ENCODE data around the gene ZDHHC5. TPM values are rescaled to one million over a fixed set of nuclear protein-coding genes. Genes with fewer than 3 reads are reported as not detected.

ZDHHC5 gene
- total RNA-seq, 1 experiment from 2014 or later: 64.1 TPM

DNA sequence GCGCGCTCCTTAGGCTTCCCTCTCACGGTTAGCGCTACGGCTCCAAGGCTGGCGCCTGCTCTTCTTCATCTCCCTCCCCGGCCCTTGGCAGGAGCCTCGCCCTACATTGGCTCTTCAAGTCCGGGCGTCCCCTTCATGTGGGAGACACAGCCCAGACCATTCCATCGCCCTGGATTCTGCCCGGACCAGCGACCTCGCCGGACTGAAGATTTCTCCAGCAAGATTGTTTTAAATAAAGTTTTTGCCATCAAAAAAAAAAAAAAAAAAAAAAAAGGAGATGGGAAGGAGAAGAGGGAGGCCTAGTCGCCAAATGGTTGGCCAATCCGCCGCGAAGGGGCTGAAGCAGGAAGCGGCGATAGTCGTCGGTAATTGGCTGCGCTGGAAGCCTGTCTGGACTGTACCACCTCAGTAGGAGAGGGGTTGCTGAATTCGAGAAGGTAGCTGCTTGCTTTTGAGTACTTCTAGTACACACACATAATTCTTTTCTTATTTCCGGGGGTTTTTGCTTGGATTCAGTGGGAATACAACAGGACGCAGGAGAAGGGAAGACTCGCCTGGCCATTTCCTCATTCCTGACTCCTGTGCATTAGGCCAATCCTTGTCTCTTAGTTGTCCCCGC, 688 bp upstream of the ZDHHC5 start (continued):
- TF ChIP-seq, protein P1, sequence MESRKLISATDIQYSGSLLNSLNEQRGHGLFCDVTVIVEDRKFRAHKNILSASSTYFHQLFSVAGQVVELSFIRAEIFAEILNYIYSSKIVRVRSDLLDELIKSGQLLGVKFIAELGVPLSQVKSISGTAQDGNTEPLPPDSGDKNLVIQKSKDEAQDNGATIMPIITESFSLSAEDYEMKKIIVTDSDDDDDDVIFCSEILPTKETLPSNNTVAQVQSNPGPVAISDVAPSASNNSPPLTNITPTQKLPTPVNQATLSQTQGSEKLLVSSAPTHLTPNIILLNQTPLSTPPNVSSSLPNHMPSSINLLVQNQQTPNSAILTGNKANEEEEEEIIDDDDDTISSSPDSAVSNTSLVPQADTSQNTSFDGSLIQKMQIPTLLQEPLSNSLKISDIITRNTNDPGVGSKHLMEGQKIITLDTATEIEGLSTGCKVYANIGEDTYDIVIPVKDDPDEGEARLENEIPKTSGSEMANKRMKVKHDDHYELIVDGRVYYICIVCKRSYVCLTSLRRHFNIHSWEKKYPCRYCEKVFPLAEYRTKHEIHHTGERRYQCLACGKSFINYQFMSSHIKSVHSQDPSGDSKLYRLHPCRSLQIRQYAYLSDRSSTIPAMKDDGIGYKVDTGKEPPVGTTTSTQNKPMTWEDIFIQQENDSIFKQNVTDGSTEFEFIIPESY (IDR thresholded peaks at IDR 0.05; ENCODE audit: extremely low read depth, insufficient replicate concordance, low read length): peak; percentile 81

DNA sequence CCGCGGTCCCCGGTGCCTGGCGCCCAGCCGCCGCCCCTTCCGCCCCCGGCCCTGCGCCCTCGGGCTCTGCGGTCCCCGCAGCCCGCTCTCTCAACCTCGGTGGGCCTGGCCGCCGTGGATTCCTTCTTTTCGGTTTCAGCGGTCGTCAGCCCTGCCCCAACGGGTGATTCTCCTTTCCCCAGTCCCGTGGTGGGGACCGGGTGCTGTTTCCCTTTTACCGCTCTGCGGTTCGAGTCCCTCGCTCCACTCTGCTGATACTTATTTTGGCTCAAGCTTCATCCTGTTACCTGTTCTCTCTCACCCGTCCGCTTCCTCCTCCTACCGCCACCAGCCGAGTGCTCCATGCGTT, 494 bp downstream of the ZDHHC5 start:
- CTCF ChIA-PET: interaction anchor here (0.9 kb wide), 1 partner anchor 323 kb away, joined by 3 read pairs; no protein-coding TSS in a partner anchor
- Histone ChIP-seq H3K4me2 (ENCODE audit: low read length) (peak overlapping the region; percentile 76), H3K27ac (ENCODE audit: low read depth, low read length) (peak overlapping the region; percentile 93), H3K27me3 (ENCODE audit: insufficient read depth, low read length) (no peaks in the 10 kb centered on the region), H3K79me2 (ENCODE audit: insufficient read depth, low read length) (peaks cover 54% of the 10 kb centered on the region), H3K4me3 (replicated peaks in 1 of 2; ENCODE audit: low read depth in 1 of 2, low read length in 2 of 2) (peak overlapping the region; percentile 85 to 97), H3K4me1 (ENCODE audit: control insufficient read depth in 1 of 2, insufficient read depth in 2 of 2, low read length in 2 of 2) (peaks cover 9 to 19% of the 10 kb centered on the region in 2 experiments), H3K9ac (ENCODE audit: low read length) (peak overlapping the region; percentile 92), H4K20me1 (ENCODE audit: insufficient read depth) (no peaks in the 10 kb centered on the region), H2AFZ (ENCODE audit: low read depth, low read length, poor library complexity, severe bottlenecking) (no peak overlapping the region), H3K9me2 (ENCODE audit: insufficient read depth) (no peaks in the 10 kb centered on the region), H3K9me3 (ENCODE audit: control insufficient read depth in 1 of 2, insufficient read depth in 1 of 2, low read depth in 1 of 2, low read length in 2 of 2) (no peaks in the 10 kb centered on the region), H3K36me3 (ENCODE audit: control insufficient read depth in 1 of 2, insufficient read depth in 2 of 2, low read length in 2 of 2) (peaks cover 11 to 21% of the 10 kb centered on the region in 2 experiments)
- intact Hi-C loops (cut with micrococcal nuclease): loop anchor here (5.0 to 10.0 kb wide), 3 partner anchors 134 to 1886 kb away; partner anchors contain the start of genes LPXN and ZFP91
- RAD21 ChIA-PET (ENCODE audit: low non-redundant PET in 1 of 2, low total read pairs in 2 of 2, uncharacterized antibody in 2 of 2, unreplicated experiment in 2 of 2): no interaction called here
- DNase-seq (ENCODE audit: low read depth, low spot score) (no peak), ATAC-seq (peak; percentile 15)
- TF ChIP-seq EZH2 (IDR thresholded peaks at IDR 0.05): no peak
- no peak for TF ChIP-seq MAX (IDR thresholded peaks at IDR 0.05)
- TF ChIP-seq JUND (IDR thresholded peaks at IDR 0.05): no peak
- peak; percentile 69; the same call in 1 of the 2 replicates for TF ChIP-seq ZFX (IDR thresholded peaks at IDR 0.05)
- POLR2A ChIA-PET: no interaction called here
- BruUV-seq (replicated peaks): no TSS peak

Measured in HCT116 (cell line).